Testis (tissue), 2 donors: ENCODE data around the gene TM9SF3.

Experiments used
- POLR2A ChIP-seq: fragments of 450-650 bp; IDR thresholded peaks from one replicate; pipeline ENCODE4 v1.6.1; 2017; ENCODE audit warnings: antibody characterized with exemption, mild to moderate bottlenecking, moderate library complexity
- TF ChIP-seq, protein P1 (sequence below), 3 experiments: fragments of 450-650 bp in 2 of 3; fragments of 200-600 bp in 1 of 3; sonication (generic) in 1 of 3; IDR thresholded peaks; one replicate each; pipeline ENCODE4 v1.5.1; 2016 to 2019; ENCODE audit warnings: antibody characterized with exemption in 3 of 3, mild to moderate bottlenecking in 2 of 3, moderate library complexity in 1 of 3

DNA sequence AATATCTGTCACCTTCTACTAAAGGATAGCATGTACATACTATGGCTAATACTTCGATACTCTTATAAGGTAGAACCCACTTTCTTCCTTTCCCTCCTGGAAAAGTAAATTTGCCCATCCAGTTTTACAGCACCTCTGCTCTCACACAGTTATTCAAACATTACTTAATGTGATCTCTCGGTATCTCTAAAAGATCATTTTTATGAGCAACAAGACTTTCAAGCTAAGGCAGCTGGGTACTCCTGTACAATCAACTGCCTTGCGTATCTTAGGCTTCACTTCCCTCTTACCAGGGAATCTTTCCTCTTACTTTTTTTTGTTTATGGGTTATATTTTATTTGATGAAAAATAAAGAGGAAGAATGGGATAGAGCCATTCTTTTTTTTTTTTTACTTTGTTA is 46.6 kb downstream of the TM9SF3 start:
- TF ChIP-seq, protein P1, sequence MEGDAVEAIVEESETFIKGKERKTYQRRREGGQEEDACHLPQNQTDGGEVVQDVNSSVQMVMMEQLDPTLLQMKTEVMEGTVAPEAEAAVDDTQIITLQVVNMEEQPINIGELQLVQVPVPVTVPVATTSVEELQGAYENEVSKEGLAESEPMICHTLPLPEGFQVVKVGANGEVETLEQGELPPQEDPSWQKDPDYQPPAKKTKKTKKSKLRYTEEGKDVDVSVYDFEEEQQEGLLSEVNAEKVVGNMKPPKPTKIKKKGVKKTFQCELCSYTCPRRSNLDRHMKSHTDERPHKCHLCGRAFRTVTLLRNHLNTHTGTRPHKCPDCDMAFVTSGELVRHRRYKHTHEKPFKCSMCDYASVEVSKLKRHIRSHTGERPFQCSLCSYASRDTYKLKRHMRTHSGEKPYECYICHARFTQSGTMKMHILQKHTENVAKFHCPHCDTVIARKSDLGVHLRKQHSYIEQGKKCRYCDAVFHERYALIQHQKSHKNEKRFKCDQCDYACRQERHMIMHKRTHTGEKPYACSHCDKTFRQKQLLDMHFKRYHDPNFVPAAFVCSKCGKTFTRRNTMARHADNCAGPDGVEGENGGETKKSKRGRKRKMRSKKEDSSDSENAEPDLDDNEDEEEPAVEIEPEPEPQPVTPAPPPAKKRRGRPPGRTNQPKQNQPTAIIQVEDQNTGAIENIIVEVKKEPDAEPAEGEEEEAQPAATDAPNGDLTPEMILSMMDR (IDR thresholded peaks at IDR 0.05) = no peak
- TF ChIP-seq POLR2A = no peak
